ENCODE results near the gene TRIM63. TPM values are rescaled to one million over a fixed set of nuclear protein-coding genes. Genes with fewer than 3 reads are reported as not detected.

The TRIM63 gene
- total RNA-seq, 1 experiment from 2014 or later, result not detected

- Histone ChIP-seq H3K4me3 (ENCODE audit: low read depth, low read length) (no peak overlapping the region), H3K9me3 (no peaks in the 10 kb centered on the region), H3K36me3 (ENCODE audit: control insufficient read depth, insufficient read depth, low read length) (no peaks in the 10 kb centered on the region), H3K27me3 (replicated peaks; ENCODE audit: control insufficient read depth, insufficient read depth, low read length) (no peaks in the 10 kb centered on the region), H3K4me1 (no peaks in the 10 kb centered on the region)
- no peaks in the 10 kb centered on the region for H3K9me3 Mint-ChIP-seq (ENCODE audit: unreplicated experiment)
- no TSS peak for BruUV-seq (replicated peaks)
- H3K27me3 Mint-ChIP-seq (ENCODE audit: insufficient read depth, unreplicated experiment), result no peaks in the 10 kb centered on the region
- H3K4me3 Mint-ChIP-seq (ENCODE audit: unreplicated experiment), result no peak overlapping the region
- CTCF ChIA-PET, result interaction anchor here (1.6 kb wide), 1 partner anchor 110 kb away, joined by 6 read pairs; no protein-coding TSS in a partner anchor
- no peak for TF ChIP-seq CTCF (IDR thresholded peaks at IDR 0.05; ENCODE audit: insufficient read depth in 1 of 2, low read depth in 1 of 2, low read length in 1 of 2, severe bottlenecking in 1 of 2, unreplicated experiment in 1 of 2)
- no peaks in the 10 kb centered on the region for H3K36me3 Mint-ChIP-seq (ENCODE audit: insufficient read depth, unreplicated experiment)
- intact Hi-C loops (cut with micrococcal nuclease; ENCODE audit: unreplicated experiment), result no loop called here
- POLR2A ChIA-PET, result no interaction called here
- no peaks in the 10 kb centered on the region for H3K4me1 Mint-ChIP-seq (ENCODE audit: low read depth, unreplicated experiment)
- no peak overlapping the region for H3K27ac Mint-ChIP-seq (ENCODE audit: unreplicated experiment)
- no peak for DNase-seq
Measured at GRCh38 chr1:26005434-26006105, 61.9 kb downstream of the TRIM63 start.

DNA sequence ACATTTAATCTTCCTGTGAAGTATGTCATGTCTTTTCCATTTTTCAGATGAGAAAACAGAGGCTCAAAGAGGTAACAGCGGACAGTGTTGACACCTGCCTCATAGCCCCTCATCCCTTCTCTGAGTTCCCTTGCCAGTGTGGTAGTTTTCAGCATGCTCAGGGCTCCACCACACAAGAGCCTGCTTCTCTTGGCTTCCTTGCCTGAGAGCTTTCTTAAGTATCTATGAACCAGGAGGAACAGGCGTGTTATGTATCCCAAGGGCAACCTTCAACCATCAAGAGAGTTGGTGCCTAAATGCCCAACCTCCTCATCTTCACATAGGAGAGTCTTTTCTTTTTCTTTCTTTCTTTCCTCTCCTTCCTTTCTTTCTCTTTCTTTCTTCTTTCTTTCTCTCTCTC, 63.7 kb downstream of the TRIM63 start:
- CTCF ChIA-PET, result interaction anchor here (0.5 to 1.6 kb wide), 4 partner anchors 32 to 396 kb away, joined by 4 to 6 read pairs (median 5); no protein-coding TSS in a partner anchor
- POLR2A ChIA-PET, result no interaction called here
- Histone ChIP-seq H3K4me1 (0 out of 2 replicates have a peak, but pooled peaks cover under 1% of the 10 kb centered on the region), H3K27me3 (replicated peaks; ENCODE audit: control insufficient read depth, insufficient read depth, low read length) (no peaks in the 10 kb centered on the region), H3K36me3 (ENCODE audit: control insufficient read depth, insufficient read depth, low read length) (no peaks in the 10 kb centered on the region), H3K4me3 (ENCODE audit: low read depth, low read length) (no peak overlapping the region), H3K9me3 (no peaks in the 10 kb centered on the region)
- intact Hi-C loops (cut with micrococcal nuclease; ENCODE audit: unreplicated experiment), result no loop called here
- H3K4me1 Mint-ChIP-seq (ENCODE audit: low read depth, unreplicated experiment), result no peaks in the 10 kb centered on the region
- no peak overlapping the region for H3K4me3 Mint-ChIP-seq (ENCODE audit: unreplicated experiment)
- no peak overlapping the region for H3K27ac Mint-ChIP-seq (ENCODE audit: unreplicated experiment)
- H3K27me3 Mint-ChIP-seq (ENCODE audit: insufficient read depth, unreplicated experiment), result no peaks in the 10 kb centered on the region
- no peaks in the 10 kb centered on the region for H3K36me3 Mint-ChIP-seq (ENCODE audit: insufficient read depth, unreplicated experiment)
- TF ChIP-seq CTCF (IDR thresholded peaks at IDR 0.05; ENCODE audit: insufficient read depth in 1 of 2, low read depth in 1 of 2, low read length in 1 of 2, severe bottlenecking in 1 of 2, unreplicated experiment in 1 of 2), result no peak
- BruUV-seq (replicated peaks), result no TSS peak
- no peak for DNase-seq
- no peaks in the 10 kb centered on the region for H3K9me3 Mint-ChIP-seq (ENCODE audit: unreplicated experiment)

- H3K4me1 Mint-ChIP-seq (ENCODE audit: low read depth, unreplicated experiment), result no peaks in the 10 kb centered on the region
- no peak overlapping the region for H3K27ac Mint-ChIP-seq (ENCODE audit: unreplicated experiment)
- POLR2A ChIA-PET, result no interaction called here
- DNase-seq, result no peak
- H3K36me3 Mint-ChIP-seq (ENCODE audit: insufficient read depth, unreplicated experiment), result peaks cover 1% of the 10 kb centered on the region
- Histone ChIP-seq H3K36me3 (ENCODE audit: control insufficient read depth, insufficient read depth, low read length) (no peaks in the 10 kb centered on the region), H3K27me3 (replicated peaks; ENCODE audit: control insufficient read depth, insufficient read depth, low read length) (no peaks in the 10 kb centered on the region), H3K4me1 (0 out of 2 replicates have a peak, but pooled peaks cover 4% of the 10 kb centered on the region), H3K4me3 (ENCODE audit: low read depth, low read length) (no peak overlapping the region), H3K9me3 (no peaks in the 10 kb centered on the region)
- H3K4me3 Mint-ChIP-seq (ENCODE audit: unreplicated experiment), result no peak overlapping the region
- H3K9me3 Mint-ChIP-seq (ENCODE audit: unreplicated experiment), result no peaks in the 10 kb centered on the region
- BruUV-seq (replicated peaks), result no TSS peak
- TF ChIP-seq CTCF (IDR thresholded peaks at IDR 0.05; ENCODE audit: insufficient read depth in 1 of 2, low read depth in 1 of 2, low read length in 1 of 2, severe bottlenecking in 1 of 2, unreplicated experiment in 1 of 2), result no peak
- intact Hi-C loops (cut with micrococcal nuclease; ENCODE audit: unreplicated experiment), result no loop called here
- no peaks in the 10 kb centered on the region for H3K27me3 Mint-ChIP-seq (ENCODE audit: insufficient read depth, unreplicated experiment)
- CTCF ChIA-PET, result interaction anchor here (0.5 to 1.0 kb wide), 2 partner anchors 33 to 396 kb away, joined by 5 read pairs; no protein-coding TSS in a partner anchor
Measured at GRCh38 chr1:26003262-26003661, 64.2 kb downstream of the TRIM63 start.

Other genes starting within 250 kb of the TRIM63 start
- 23.5 and 26.2 TPM in 2 replicates for gene MTFR1L, start 247.7 kb downstream of the TRIM63 start, total RNA-seq (2022)
- gene AUNIP, start 208.2 kb downstream of the TRIM63 start, total RNA-seq (2022), result 12.3 and 16.8 TPM in 2 replicates
- gene PAQR7, start 191.9 kb downstream of the TRIM63 start, total RNA-seq (2022), result 22.3 and 26.0 TPM in 2 replicates
- 188 and 207 TPM in 2 replicates for gene STMN1, start 161.2 kb downstream of the TRIM63 start, total RNA-seq (2022)
- gene PAFAH2, start 69.6 kb downstream of the TRIM63 start, total RNA-seq (2022), result 8.0 and 11.1 TPM in 2 replicates
- gene EXTL1, start 45.9 kb downstream of the TRIM63 start, total RNA-seq (2022), result 0.09 and 0.34 TPM in 2 replicates
- 1.1 and 3.0 TPM in 2 replicates for gene SLC30A2, start 21.5 kb downstream of the TRIM63 start, total RNA-seq (2022)
- gene PDIK1L, start 44.2 kb upstream of the TRIM63 start, total RNA-seq (2022), result 5.5 and 6.0 TPM in 2 replicates
- gene FAM110D, start 91.4 kb upstream of the TRIM63 start, total RNA-seq (2022), result 0.12 and 0.16 TPM in 2 replicates
- gene C1orf232, start 101.3 kb upstream of the TRIM63 start, total RNA-seq (2022), result not detected in 2 replicates
- gene ZNF593, start 102.3 kb upstream of the TRIM63 start, total RNA-seq (2022), result 50.0 and 50.8 TPM in 2 replicates
- 0.45 TPM in 1 of 2 replicates, not detected in the other for gene ZNF593OS, start 104.2 kb upstream of the TRIM63 start, total RNA-seq (2022)
- gene CNKSR1, start 109.9 kb upstream of the TRIM63 start, total RNA-seq (2022), result 15.6 and 16.1 TPM in 2 replicates
- 0.20 TPM in 1 of 2 replicates, not detected in the other for gene CATSPER4, start 123.0 kb upstream of the TRIM63 start, total RNA-seq (2022)
- gene CEP85, start 166.6 kb upstream of the TRIM63 start, total RNA-seq (2022), result 19.7 and 22.4 TPM in 2 replicates
- 73.4 and 74.3 TPM in 2 replicates for gene SH3BGRL3, start 212.5 kb upstream of the TRIM63 start, total RNA-seq (2022)
- gene UBXN11, start 239.0 kb upstream of the TRIM63 start, total RNA-seq (2022), result 12.5 TPM in 2 replicates